ENCODE measurements around the gene RECQL. TPM values are rescaled to one million over a fixed set of nuclear protein-coding genes. Genes with fewer than 3 reads are reported as not detected.

RECQL gene
- total RNA-seq, 1 experiment from 2014 or later: 49.5 TPM

- intact Hi-C loops (cut with micrococcal nuclease): no loop called here
- Mint-ChIP-seq H3K9me3 (ENCODE audit: unreplicated experiment) (no peaks in the 10 kb centered on the region), H3K27ac (ENCODE audit: low read depth, unreplicated experiment) (no peak overlapping the region), H3K4me1 (ENCODE audit: insufficient read depth, unreplicated experiment) (peaks cover 13% of the 10 kb centered on the region), H3K36me3 (ENCODE audit: insufficient read depth, unreplicated experiment) (peaks cover 31% of the 10 kb centered on the region), H3K4me3 (ENCODE audit: unreplicated experiment) (no peak overlapping the region), H3K27me3 (ENCODE audit: insufficient read depth, unreplicated experiment) (no peaks in the 10 kb centered on the region)
- TF ChIP-seq, protein P1, sequence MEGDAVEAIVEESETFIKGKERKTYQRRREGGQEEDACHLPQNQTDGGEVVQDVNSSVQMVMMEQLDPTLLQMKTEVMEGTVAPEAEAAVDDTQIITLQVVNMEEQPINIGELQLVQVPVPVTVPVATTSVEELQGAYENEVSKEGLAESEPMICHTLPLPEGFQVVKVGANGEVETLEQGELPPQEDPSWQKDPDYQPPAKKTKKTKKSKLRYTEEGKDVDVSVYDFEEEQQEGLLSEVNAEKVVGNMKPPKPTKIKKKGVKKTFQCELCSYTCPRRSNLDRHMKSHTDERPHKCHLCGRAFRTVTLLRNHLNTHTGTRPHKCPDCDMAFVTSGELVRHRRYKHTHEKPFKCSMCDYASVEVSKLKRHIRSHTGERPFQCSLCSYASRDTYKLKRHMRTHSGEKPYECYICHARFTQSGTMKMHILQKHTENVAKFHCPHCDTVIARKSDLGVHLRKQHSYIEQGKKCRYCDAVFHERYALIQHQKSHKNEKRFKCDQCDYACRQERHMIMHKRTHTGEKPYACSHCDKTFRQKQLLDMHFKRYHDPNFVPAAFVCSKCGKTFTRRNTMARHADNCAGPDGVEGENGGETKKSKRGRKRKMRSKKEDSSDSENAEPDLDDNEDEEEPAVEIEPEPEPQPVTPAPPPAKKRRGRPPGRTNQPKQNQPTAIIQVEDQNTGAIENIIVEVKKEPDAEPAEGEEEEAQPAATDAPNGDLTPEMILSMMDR (IDR thresholded peaks at IDR 0.05; ENCODE audit: unreplicated experiment): no peak
- DNase-seq (ENCODE audit: unreplicated experiment): no peak
- no TSS peak for BruUV-seq (replicated peaks)
- CTCF ChIA-PET: interaction anchor here (0.6 to 1.3 kb wide), 2 partner anchors 21 to 29 kb away, joined by 3 to 4 read pairs; partner anchors contain the start of gene SPX
- POLR2A ChIA-PET: interaction anchor here (0.9 to 2.1 kb wide), 2 partner anchors 21 to 37 kb away, joined by 3 to 9 read pairs; partner anchors contain the start of gene SPX
These were observed 4.5 kb upstream of the RECQL start for GRCh38 chr12:21505888-21506287.

DNA sequence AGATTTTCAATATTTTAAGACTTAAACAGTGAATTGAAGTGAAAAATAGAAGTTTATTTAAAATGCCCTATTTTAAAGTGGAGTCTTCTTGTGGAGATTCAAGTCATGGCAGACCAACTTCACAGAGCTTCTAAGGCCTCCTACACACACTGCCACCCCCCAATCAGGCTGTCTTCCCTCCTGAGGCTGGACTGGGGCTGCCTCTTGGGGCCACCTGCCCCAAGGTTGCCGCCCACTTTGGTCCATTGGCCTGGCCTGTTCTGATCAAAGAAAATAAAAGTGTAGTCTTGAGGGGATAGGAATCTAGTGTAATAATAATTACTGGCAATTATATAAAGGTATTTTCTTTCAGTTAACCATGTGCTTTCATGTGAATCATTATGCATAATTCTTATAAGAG, 1.4 kb upstream of the RECQL start:
- Mint-ChIP-seq H3K27me3 (ENCODE audit: insufficient read depth, unreplicated experiment) (no peaks in the 10 kb centered on the region), H3K4me3 (ENCODE audit: unreplicated experiment) (no peak overlapping the region), H3K27ac (ENCODE audit: low read depth, unreplicated experiment) (no peak overlapping the region), H3K4me1 (ENCODE audit: insufficient read depth, unreplicated experiment) (peaks cover 13% of the 10 kb centered on the region), H3K36me3 (ENCODE audit: insufficient read depth, unreplicated experiment) (peaks cover 15% of the 10 kb centered on the region), H3K9me3 (ENCODE audit: unreplicated experiment) (no peaks in the 10 kb centered on the region)
- DNase-seq (ENCODE audit: unreplicated experiment): no peak
- POLR2A ChIA-PET: interaction anchor here (0.9 to 4.2 kb wide), 6 partner anchors 17 to 240 kb away, joined by 3 to 54 read pairs (median 20); partner anchors contain the start of genes LDHB and SPX
- intact Hi-C loops (cut with micrococcal nuclease): no loop called here
- CTCF ChIA-PET: interaction anchor here (0.6 to 1.3 kb wide), 3 partner anchors 22 to 487 kb away, joined by 3 to 5 read pairs (median 4); no protein-coding TSS in a partner anchor
- BruUV-seq (replicated peaks): TSS peak; percentile 39
- TF ChIP-seq, protein P1 (IDR thresholded peaks at IDR 0.05; ENCODE audit: unreplicated experiment): no peak

- ChIA-PET CTCF (interaction anchor here (0.6 to 1.3 kb wide), 5 partner anchors 22 to 1789 kb away, joined by 3 to 5 read pairs (median 3); no protein-coding TSS in a partner anchor), POLR2A (interaction anchor here (0.6 to 4.2 kb wide), 25 partner anchors 8 to 533 kb away, joined by 3 to 54 read pairs (median 5); partner anchors contain the start of genes LDHB, PYROXD1 and SPX)
- Mint-ChIP-seq H3K4me1 (ENCODE audit: insufficient read depth, unreplicated experiment) (peaks cover 13% of the 10 kb centered on the region), H3K4me3 (ENCODE audit: unreplicated experiment) (no peak overlapping the region), H3K9me3 (ENCODE audit: unreplicated experiment) (no peaks in the 10 kb centered on the region), H3K27ac (ENCODE audit: low read depth, unreplicated experiment) (no peak overlapping the region), H3K27me3 (ENCODE audit: insufficient read depth, unreplicated experiment) (no peaks in the 10 kb centered on the region), H3K36me3 (ENCODE audit: insufficient read depth, unreplicated experiment) (peaks cover 12% of the 10 kb centered on the region)
- peak; percentile 24 for DNase-seq (ENCODE audit: unreplicated experiment)
- no TSS peak for BruUV-seq (replicated peaks)
- intact Hi-C loops (cut with micrococcal nuclease): no loop called here
- TF ChIP-seq, protein P1 (IDR thresholded peaks at IDR 0.05; ENCODE audit: unreplicated experiment): no peak
These were observed 695 bp upstream of the RECQL start for GRCh38 chr12:21502164-21502496.

- H3K4me1 Mint-ChIP-seq (ENCODE audit: insufficient read depth, unreplicated experiment): peaks cover 13% of the 10 kb centered on the region
- TSS peak; percentile 61 for BruUV-seq (replicated peaks)
- no peak overlapping the region for H3K4me3 Mint-ChIP-seq (ENCODE audit: unreplicated experiment)
- ChIA-PET CTCF (interaction anchor here (0.7 kb wide), 1 partner anchor 57 kb away, joined by 3 read pairs; no protein-coding TSS in a partner anchor), POLR2A (interaction anchor here (0.6 to 4.2 kb wide), 28 partner anchors 9 to 1044 kb away, joined by 3 to 54 read pairs (median 5); partner anchors contain the start of genes C2CD5, LDHB, PYROXD1 and SPX)
- DNase-seq (ENCODE audit: unreplicated experiment): no peak
- peaks cover 20% of the 10 kb centered on the region for H3K36me3 Mint-ChIP-seq (ENCODE audit: insufficient read depth, unreplicated experiment)
- no peaks in the 10 kb centered on the region for H3K27me3 Mint-ChIP-seq (ENCODE audit: insufficient read depth, unreplicated experiment)
- H3K27ac Mint-ChIP-seq (ENCODE audit: low read depth, unreplicated experiment): no peak overlapping the region
- intact Hi-C loops (cut with micrococcal nuclease): loop anchor here (1.0 to 2.0 kb wide), 2 partner anchors 26 to 156 kb away; partner anchors contain the start of genes LDHB and SPX
- no peaks in the 10 kb centered on the region for H3K9me3 Mint-ChIP-seq (ENCODE audit: unreplicated experiment)
- TF ChIP-seq, protein P1 (IDR thresholded peaks at IDR 0.05; ENCODE audit: unreplicated experiment): no peak
These were observed 613 bp downstream of the RECQL start for GRCh38 chr12:21500786-21501257.

Measured in MCF 10A (cell line).